Measurements from ENCODE around the gene TCAIM. TPM values are rescaled to one million over a fixed set of nuclear protein-coding genes. Genes with fewer than 3 reads are reported as not detected.

The TCAIM gene
- total RNA-seq, 1 experiment from 2014 or later = 18.4 TPM

DNA sequence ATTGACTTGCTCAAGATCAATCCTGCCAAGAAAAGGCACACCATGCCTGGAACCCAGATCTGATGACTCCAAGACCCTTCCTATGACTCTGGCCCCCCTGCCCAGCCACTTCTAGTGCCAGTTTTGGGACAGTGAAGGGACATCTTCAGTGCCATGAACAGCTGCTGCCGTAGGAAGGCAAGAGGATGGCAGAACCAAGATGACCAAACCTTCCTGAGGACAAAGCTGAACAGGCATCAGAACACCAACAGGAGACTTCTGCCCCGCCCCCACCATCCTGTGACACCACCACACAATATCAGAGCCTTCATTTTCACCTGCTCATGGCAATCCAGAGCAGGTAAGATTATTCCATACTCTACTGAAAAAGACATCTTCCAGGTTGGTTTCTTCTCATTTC lies 105.9 kb downstream of the TCAIM start:
- Histone ChIP-seq H3K9ac (ENCODE audit: low read length) (no peak overlapping the region), H4K20me1 (ENCODE audit: insufficient read depth) (no peaks in the 10 kb centered on the region), H3K9me2 (ENCODE audit: insufficient read depth) (no peaks in the 10 kb centered on the region), H3K27ac (ENCODE audit: low read depth, low read length) (no peak overlapping the region), H3K9me3 (ENCODE audit: control insufficient read depth in 1 of 2, insufficient read depth in 1 of 2, low read depth in 1 of 2, low read length in 2 of 2) (no peaks in the 10 kb centered on the region), H3K4me2 (ENCODE audit: low read length) (no peak overlapping the region), H3K36me3 (ENCODE audit: control insufficient read depth in 1 of 2, insufficient read depth in 2 of 2, low read length in 2 of 2) (peaks cover 24 to 37% of the 10 kb centered on the region in 2 experiments), H3K4me1 (ENCODE audit: control insufficient read depth in 1 of 2, insufficient read depth in 2 of 2, low read length in 2 of 2) (no peaks in the 10 kb centered on the region), H3K79me2 (ENCODE audit: insufficient read depth, low read length) (no peaks in the 10 kb centered on the region), H2AFZ (ENCODE audit: low read depth, low read length, poor library complexity, severe bottlenecking) (no peak overlapping the region), H3K27me3 (ENCODE audit: insufficient read depth, low read length) (no peaks in the 10 kb centered on the region), H3K4me3 (replicated peaks in 1 of 2; ENCODE audit: low read depth in 1 of 2, low read length in 2 of 2) (no peak overlapping the region)
- ATAC-seq (no peak), DNase-seq (ENCODE audit: low read depth, low spot score) (no peak)
- ChIA-PET POLR2A (no interaction called here), RAD21 (ENCODE audit: low non-redundant PET in 1 of 2, low total read pairs in 2 of 2, uncharacterized antibody in 2 of 2, unreplicated experiment in 2 of 2) (no interaction called here), CTCF (no interaction called here)
- no TSS peak for BruUV-seq (replicated peaks)
- TF ChIP-seq ELF1 (IDR thresholded peaks at IDR 0.05; ENCODE audit: borderline replicate concordance, low read depth) = no peak
- TF ChIP-seq POLR2AphosphoS5 (IDR thresholded peaks at IDR 0.05; ENCODE audit: low read depth, low read length) = no peak
- TF ChIP-seq JUND (IDR thresholded peaks at IDR 0.05) = no peak
- no peak for TF ChIP-seq POLR2A (IDR thresholded peaks at IDR 0.05; ENCODE audit: borderline replicate concordance, extremely low read depth, insufficient read depth, insufficient read length)
- TF ChIP-seq, protein P1, sequence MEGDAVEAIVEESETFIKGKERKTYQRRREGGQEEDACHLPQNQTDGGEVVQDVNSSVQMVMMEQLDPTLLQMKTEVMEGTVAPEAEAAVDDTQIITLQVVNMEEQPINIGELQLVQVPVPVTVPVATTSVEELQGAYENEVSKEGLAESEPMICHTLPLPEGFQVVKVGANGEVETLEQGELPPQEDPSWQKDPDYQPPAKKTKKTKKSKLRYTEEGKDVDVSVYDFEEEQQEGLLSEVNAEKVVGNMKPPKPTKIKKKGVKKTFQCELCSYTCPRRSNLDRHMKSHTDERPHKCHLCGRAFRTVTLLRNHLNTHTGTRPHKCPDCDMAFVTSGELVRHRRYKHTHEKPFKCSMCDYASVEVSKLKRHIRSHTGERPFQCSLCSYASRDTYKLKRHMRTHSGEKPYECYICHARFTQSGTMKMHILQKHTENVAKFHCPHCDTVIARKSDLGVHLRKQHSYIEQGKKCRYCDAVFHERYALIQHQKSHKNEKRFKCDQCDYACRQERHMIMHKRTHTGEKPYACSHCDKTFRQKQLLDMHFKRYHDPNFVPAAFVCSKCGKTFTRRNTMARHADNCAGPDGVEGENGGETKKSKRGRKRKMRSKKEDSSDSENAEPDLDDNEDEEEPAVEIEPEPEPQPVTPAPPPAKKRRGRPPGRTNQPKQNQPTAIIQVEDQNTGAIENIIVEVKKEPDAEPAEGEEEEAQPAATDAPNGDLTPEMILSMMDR (IDR thresholded peaks at IDR 0.05 in 2 of 3, conservative IDR thresholded peaks at IDR 0.05 in 1 of 3; ENCODE audit: borderline replicate concordance in 1 of 3, insufficient read depth in 1 of 3, low read depth in 2 of 3, low read length in 2 of 3) = no peak
- TF ChIP-seq, protein P2, sequence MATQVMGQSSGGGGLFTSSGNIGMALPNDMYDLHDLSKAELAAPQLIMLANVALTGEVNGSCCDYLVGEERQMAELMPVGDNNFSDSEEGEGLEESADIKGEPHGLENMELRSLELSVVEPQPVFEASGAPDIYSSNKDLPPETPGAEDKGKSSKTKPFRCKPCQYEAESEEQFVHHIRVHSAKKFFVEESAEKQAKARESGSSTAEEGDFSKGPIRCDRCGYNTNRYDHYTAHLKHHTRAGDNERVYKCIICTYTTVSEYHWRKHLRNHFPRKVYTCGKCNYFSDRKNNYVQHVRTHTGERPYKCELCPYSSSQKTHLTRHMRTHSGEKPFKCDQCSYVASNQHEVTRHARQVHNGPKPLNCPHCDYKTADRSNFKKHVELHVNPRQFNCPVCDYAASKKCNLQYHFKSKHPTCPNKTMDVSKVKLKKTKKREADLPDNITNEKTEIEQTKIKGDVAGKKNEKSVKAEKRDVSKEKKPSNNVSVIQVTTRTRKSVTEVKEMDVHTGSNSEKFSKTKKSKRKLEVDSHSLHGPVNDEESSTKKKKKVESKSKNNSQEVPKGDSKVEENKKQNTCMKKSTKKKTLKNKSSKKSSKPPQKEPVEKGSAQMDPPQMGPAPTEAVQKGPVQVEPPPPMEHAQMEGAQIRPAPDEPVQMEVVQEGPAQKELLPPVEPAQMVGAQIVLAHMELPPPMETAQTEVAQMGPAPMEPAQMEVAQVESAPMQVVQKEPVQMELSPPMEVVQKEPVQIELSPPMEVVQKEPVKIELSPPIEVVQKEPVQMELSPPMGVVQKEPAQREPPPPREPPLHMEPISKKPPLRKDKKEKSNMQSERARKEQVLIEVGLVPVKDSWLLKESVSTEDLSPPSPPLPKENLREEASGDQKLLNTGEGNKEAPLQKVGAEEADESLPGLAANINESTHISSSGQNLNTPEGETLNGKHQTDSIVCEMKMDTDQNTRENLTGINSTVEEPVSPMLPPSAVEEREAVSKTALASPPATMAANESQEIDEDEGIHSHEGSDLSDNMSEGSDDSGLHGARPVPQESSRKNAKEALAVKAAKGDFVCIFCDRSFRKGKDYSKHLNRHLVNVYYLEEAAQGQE (IDR thresholded peaks at IDR 0.05; ENCODE audit: low read depth) = no peak
- no peak for TF ChIP-seq SIN3A (IDR thresholded peaks at IDR 0.05; ENCODE audit: low read depth)
- TF ChIP-seq, protein P3, sequence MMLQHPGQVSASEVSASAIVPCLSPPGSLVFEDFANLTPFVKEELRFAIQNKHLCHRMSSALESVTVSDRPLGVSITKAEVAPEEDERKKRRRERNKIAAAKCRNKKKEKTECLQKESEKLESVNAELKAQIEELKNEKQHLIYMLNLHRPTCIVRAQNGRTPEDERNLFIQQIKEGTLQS (IDR thresholded peaks at IDR 0.05) = no peak
- no peak for TF ChIP-seq EZH2 (IDR thresholded peaks at IDR 0.05)
- TF ChIP-seq RAD21 (IDR thresholded peaks at IDR 0.05; ENCODE audit: low read depth) = no peak
- TF ChIP-seq SRF (IDR thresholded peaks at IDR 0.05; ENCODE audit: low read depth) = no peak
- TF ChIP-seq YY1 (IDR thresholded peaks at IDR 0.05; ENCODE audit: extremely low read depth, insufficient replicate concordance, low read depth, low read length) = no peak
- TF ChIP-seq EGR1 (IDR thresholded peaks at IDR 0.05; ENCODE audit: low read depth) = no peak
- TF ChIP-seq EZH2phosphoT487 (IDR thresholded peaks at IDR 0.05; ENCODE audit: borderline replicate concordance) = no peak
- TF ChIP-seq, protein P4, sequence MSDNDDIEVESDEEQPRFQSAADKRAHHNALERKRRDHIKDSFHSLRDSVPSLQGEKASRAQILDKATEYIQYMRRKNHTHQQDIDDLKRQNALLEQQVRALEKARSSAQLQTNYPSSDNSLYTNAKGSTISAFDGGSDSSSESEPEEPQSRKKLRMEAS (IDR thresholded peaks at IDR 0.05) = no peak
- intact Hi-C loops (cut with micrococcal nuclease) = no loop called here

Data from HCT116 (cell line).